Trophoblast cell (in vitro differentiated cells and primary cell): Measurements from ENCODE around the gene ENPP3.

ENCODE experiments used
- DNase-seq, 2 donors: peaks; one replicate each; pipeline ENCODE4 v3.0.0-alpha.2; 2016
- H2AFZ ChIP-seq: 2 replicates; pipeline ENCODE4 v1.6.1; 2013; ENCODE audit warnings: low read length, moderate library complexity, mild to moderate bottlenecking; ENCODE audit not compliant: insufficient read depth, poor library complexity
- H2AK5ac ChIP-seq: 2 replicates; pipeline ENCODE4 v1.6.1; 2013; ENCODE audit warnings: mild to moderate bottlenecking, low read length
- H2BK120ac ChIP-seq: 2 replicates; pipeline ENCODE4 v1.6.1; 2013; ENCODE audit warnings: low read length, mild to moderate bottlenecking, moderate library complexity; ENCODE audit not compliant: insufficient read depth, poor library complexity
- H2BK12ac ChIP-seq: 2 replicates; pipeline ENCODE4 v1.6.1; 2013; ENCODE audit warnings: mild to moderate bottlenecking, low read length, moderate library complexity
- H2BK5ac ChIP-seq: 2 replicates; pipeline ENCODE4 v1.6.1; 2013; ENCODE audit warnings: low read length, low read depth, moderate library complexity, mild to moderate bottlenecking; ENCODE audit not compliant: poor library complexity
- H3K14ac ChIP-seq: 2 replicates; pipeline ENCODE4 v1.6.1; 2013; ENCODE audit warnings: mild to moderate bottlenecking, low read length
- H3K18ac ChIP-seq: 2 replicates; pipeline ENCODE4 v1.6.1; 2013; ENCODE audit warnings: mild to moderate bottlenecking, low read length
- H3K23ac ChIP-seq: 2 replicates; pipeline ENCODE4 v1.6.1; 2013; ENCODE audit warnings: low read length
- H3K27ac ChIP-seq: 2 replicates; pipeline ENCODE4 v1.5.1; 2013; ENCODE audit warnings: low read depth, mild to moderate bottlenecking, inconsistent platforms, low read length, moderate library complexity
- H3K27me3 ChIP-seq: 2 replicates; pipeline ENCODE4 v1.6.1; 2013; ENCODE audit warnings: inconsistent platforms, mild to moderate bottlenecking, low read length, moderate library complexity; ENCODE audit not compliant: insufficient read depth
- H3K36me3 ChIP-seq, 2 experiments: 1 replicate in 1 of 2; 2 replicates in 1 of 2; pipeline ENCODE4 v1.6.1; 2013; ENCODE audit warnings: low read length in 2 of 2, mild to moderate bottlenecking in 2 of 2, moderate library complexity in 1 of 2; ENCODE audit not compliant: insufficient read depth in 2 of 2, control insufficient read depth in 1 of 2
- H3K4ac ChIP-seq: 2 replicates; pipeline ENCODE4 v1.6.1; 2013; ENCODE audit warnings: low read depth, mild to moderate bottlenecking, low read length, moderate library complexity
- H3K4me1 ChIP-seq, 2 experiments: 1 replicate in 1 of 2; 2 replicates in 1 of 2; pipeline ENCODE4 v1.6.1; 2013; ENCODE audit warnings: low read length in 2 of 2, mild to moderate bottlenecking in 2 of 2, moderate library complexity in 1 of 2; ENCODE audit not compliant: insufficient read depth in 2 of 2, control insufficient read depth in 1 of 2
- H3K4me2 ChIP-seq: 2 replicates; pipeline ENCODE4 v1.6.1; 2013; ENCODE audit warnings: inconsistent platforms, mild to moderate bottlenecking, low read length, moderate library complexity
- H3K4me3 ChIP-seq: 2 replicates; pipeline ENCODE4 v1.5.1; 2013; ENCODE audit warnings: mild to moderate bottlenecking, low read depth, low read length, inconsistent platforms
- H3K79me1 ChIP-seq: one replicate; pipeline ENCODE4 v1.6.1; 2013; ENCODE audit warnings: low read length
- H3K79me2 ChIP-seq: 2 replicates; pipeline ENCODE4 v1.6.1; 2013; ENCODE audit warnings: low read length, mild to moderate bottlenecking; ENCODE audit not compliant: control insufficient read depth, insufficient read depth, poor library complexity
- H3K9ac ChIP-seq: 2 replicates; pipeline ENCODE4 v1.6.1; 2013; ENCODE audit warnings: mild to moderate bottlenecking, low read length
- H3K9me3 ChIP-seq: 2 replicates; pipeline ENCODE4 v1.6.1; 2013; ENCODE audit warnings: low read depth, mild to moderate bottlenecking, control low read depth, inconsistent platforms, low read length; ENCODE audit not compliant: insufficient read depth
- H4K12ac ChIP-seq: 2 replicates; pipeline ENCODE4 v1.6.1; 2013; ENCODE audit warnings: low read depth, mild to moderate bottlenecking, low read length, moderate library complexity
- H4K8ac ChIP-seq: 2 replicates; pipeline ENCODE4 v1.6.1; 2013; ENCODE audit warnings: low read depth, mild to moderate bottlenecking, low read length, moderate library complexity
- H4K91ac ChIP-seq: one replicate; pipeline ENCODE4 v1.6.1; 2013; ENCODE audit warnings: low read depth, mild to moderate bottlenecking, low read length, moderate library complexity
- WGBS: extraction: QIAGEN DNeasy Blood & Tissue Kit; methylation state at CpG from one replicate; pipeline ENCODE4 v1.1.7; 2013; ENCODE audit warnings: missing lambda C conversion rate; ENCODE audit not compliant: insufficient read length, insufficient coverage; ENCODE audit errors: extremely low coverage; 5-methylcytosine and 5-hydroxymethylcytosine counted together

The ENPP3 gene

DNA sequence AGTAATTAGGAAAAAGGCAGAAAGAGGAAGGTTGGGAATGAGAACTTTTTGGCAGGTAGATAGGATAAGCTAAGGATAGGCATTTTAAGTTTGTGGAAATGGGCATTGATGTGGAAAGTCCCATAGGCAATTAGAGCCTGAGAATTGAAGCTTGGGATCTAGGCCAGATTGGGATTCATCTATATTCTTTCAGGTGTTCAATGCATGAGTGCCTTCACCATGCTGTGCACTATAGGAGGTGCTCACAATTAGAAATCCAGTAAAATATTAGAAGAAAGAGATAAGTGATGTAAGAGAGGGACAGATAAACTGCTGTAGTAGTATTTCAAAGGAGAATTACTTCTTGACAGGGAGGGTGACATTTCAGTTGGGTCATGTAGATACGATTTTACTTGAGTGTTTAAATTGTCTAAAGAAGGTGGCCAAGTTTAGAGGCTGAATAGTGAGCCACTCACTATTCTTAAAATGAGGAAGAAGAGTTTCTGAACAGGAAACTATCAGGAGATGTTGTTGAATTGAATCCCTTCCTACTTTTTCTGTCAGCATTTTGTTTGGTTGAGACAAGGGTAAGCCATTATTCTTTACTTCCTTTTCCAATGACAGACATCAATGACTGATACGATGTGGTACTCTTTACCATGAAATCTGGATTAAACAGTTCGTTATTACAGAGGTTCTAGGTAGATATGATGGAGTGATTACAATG, 104.7 kb downstream of the ENPP3 start:
- Histone ChIP-seq H3K18ac (no peak overlapping the region), H3K9ac (no peak overlapping the region), H2AFZ (no peak overlapping the region), H2BK12ac (no peak overlapping the region), H3K36me3 (no peaks in the 10 kb centered on the region), H2AK5ac (no peak overlapping the region), H4K8ac (no peak overlapping the region), H3K79me1 (no peaks in the 10 kb centered on the region), H4K12ac (no peak overlapping the region), H3K4me2 (no peak overlapping the region), H4K91ac (no peak overlapping the region), H3K23ac (no peak overlapping the region), H3K4ac (no peak overlapping the region), H3K27ac (no peak overlapping the region), H3K79me2 (no peaks in the 10 kb centered on the region), H3K4me1 (no peaks in the 10 kb centered on the region), H3K27me3 (no peaks in the 10 kb centered on the region), H3K14ac (no peak overlapping the region), H2BK5ac (no peak overlapping the region), H2BK120ac (no peak overlapping the region), H3K9me3 (no peaks in the 10 kb centered on the region), H3K4me3 (no peak overlapping the region)
- WGBS: no CpG with 5 or more reads among the region's 3 CpGs
- no peak for DNase-seq

DNA sequence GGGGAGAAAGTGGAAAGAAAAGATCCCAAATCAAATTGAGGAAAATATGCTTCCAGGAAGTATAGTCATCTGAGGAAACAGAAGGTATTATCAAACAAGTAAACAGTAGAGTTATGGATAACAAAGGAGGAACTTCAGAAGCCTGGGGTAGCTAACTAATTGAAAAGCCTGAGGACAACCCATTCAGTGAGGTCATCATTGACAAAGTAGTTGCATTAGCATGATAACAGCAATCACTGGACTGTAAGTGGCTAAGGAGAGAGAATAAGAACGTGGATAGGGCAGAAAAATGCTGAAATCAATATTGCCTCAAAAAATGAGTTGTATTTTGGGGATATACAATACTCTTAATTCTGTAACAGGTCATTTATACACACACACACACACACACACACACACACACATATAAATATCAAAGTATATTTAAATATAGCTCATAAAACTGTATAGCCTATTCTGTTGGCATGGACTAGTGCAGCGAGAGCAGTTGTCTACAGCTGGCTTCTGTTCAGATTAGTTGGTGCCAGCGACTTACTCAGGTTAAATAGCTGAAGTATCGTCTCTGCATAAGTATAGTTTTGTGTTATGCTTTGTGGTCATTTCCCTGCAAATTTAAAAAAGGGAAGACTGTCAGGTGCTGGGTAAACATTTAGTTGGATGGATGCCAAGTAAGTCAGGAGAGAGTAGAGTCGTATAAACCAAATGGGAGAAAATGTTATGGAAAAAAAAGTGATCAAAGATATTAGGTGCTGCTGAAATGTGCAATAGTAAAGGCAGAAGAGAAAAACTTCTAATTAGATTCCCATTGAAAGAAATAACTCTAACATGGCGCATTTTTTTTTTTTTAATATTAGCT, 107.6 kb downstream of the ENPP3 start:
- Histone ChIP-seq H4K91ac (no peak overlapping the region), H3K27ac (no peak overlapping the region), H2AFZ (no peak overlapping the region), H3K4me2 (no peak overlapping the region), H3K23ac (no peak overlapping the region), H3K9me3 (no peaks in the 10 kb centered on the region), H2BK120ac (no peak overlapping the region), H3K9ac (no peak overlapping the region), H3K4ac (no peak overlapping the region), H2BK5ac (no peak overlapping the region), H3K79me1 (no peaks in the 10 kb centered on the region), H3K14ac (no peak overlapping the region), H3K79me2 (no peaks in the 10 kb centered on the region), H3K4me1 (no peaks in the 10 kb centered on the region), H2BK12ac (no peak overlapping the region), H3K27me3 (no peaks in the 10 kb centered on the region), H3K4me3 (no peak overlapping the region), H4K12ac (no peak overlapping the region), H4K8ac (no peak overlapping the region), H3K36me3 (no peaks in the 10 kb centered on the region), H3K18ac (no peak overlapping the region), H2AK5ac (no peak overlapping the region)
- no CpG with 5 or more reads among the region's 6 CpGs for WGBS
- DNase-seq: no peak

DNA sequence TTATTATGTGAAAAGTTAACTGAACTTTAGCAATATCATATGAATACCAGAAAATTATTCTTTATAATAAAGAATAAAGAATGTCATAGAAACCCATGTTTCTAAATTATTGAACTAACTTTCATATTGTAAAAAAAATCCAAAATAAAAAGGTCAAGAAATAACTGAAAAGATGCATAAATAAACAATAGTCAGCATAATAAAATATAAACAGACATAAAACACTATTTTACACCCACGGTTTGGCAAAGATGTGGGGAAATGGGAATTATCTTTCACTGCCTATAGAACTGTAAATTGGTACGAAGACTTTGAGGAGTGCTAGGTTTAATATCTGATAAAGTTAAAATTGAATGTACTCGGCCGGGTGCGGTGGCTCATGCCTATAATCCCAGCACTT, 108.4 kb downstream of the ENPP3 start:
- no peaks in the 10 kb centered on the region for H3K9me3 ChIP-seq
- H4K8ac ChIP-seq: no peak overlapping the region
- no peak overlapping the region for H4K12ac ChIP-seq
- H2BK12ac ChIP-seq: no peak overlapping the region
- H3K79me2 ChIP-seq: no peaks in the 10 kb centered on the region
- H3K27ac ChIP-seq: no peak overlapping the region
- no peak overlapping the region for H3K4me3 ChIP-seq
- H3K4me1 ChIP-seq: no peaks in the 10 kb centered on the region
- H4K91ac ChIP-seq: no peak overlapping the region
- no peak overlapping the region for H3K4me2 ChIP-seq
- H3K9ac ChIP-seq: no peak overlapping the region
- H2AFZ ChIP-seq: no peak overlapping the region
- H3K27me3 ChIP-seq: no peaks in the 10 kb centered on the region
- H3K18ac ChIP-seq: no peak overlapping the region
- no peaks in the 10 kb centered on the region for H3K79me1 ChIP-seq
- DNase-seq: no peak
- no peak overlapping the region for H3K4ac ChIP-seq
- H2AK5ac ChIP-seq: no peak overlapping the region
- no peak overlapping the region for H2BK120ac ChIP-seq
- H3K23ac ChIP-seq: no peak overlapping the region
- H3K36me3 ChIP-seq: no peaks in the 10 kb centered on the region
- no peak overlapping the region for H2BK5ac ChIP-seq
- no CpG with 5 or more reads among the region's 5 CpGs for WGBS
- no peak overlapping the region for H3K14ac ChIP-seq

DNA sequence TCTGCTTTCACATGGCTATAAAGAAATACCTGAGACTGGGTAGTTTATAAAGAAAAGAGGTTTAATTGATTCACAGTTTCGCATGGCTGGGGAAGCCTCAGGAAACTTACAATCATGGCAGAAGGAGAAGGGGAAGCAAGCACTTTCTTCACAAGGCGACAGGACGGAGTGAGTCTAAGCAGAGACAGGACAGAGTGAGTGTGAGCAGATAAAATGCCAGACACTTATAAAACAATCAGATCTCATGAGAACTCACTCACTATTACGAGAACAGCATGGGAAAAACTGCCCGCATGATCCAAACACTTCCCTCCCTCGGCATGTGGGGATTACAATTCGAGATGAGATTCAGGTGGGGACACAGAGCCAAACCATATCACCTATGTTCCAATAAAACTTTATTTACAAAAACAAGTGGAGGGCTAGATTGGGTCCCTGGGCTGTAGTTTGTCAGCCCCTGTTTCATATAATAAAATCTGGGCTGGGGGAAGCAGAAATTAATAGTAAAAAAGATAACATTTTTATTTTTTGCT, 110.8 kb downstream of the ENPP3 start:
- Histone ChIP-seq H3K4me1 (no peaks in the 10 kb centered on the region), H3K18ac (no peak overlapping the region), H3K27me3 (no peaks in the 10 kb centered on the region), H3K23ac (no peak overlapping the region), H3K36me3 (no peaks in the 10 kb centered on the region), H2BK120ac (no peak overlapping the region), H3K27ac (no peak overlapping the region), H2BK12ac (no peak overlapping the region), H3K14ac (no peak overlapping the region), H3K4me3 (no peak overlapping the region), H2AK5ac (no peak overlapping the region), H4K12ac (no peak overlapping the region), H2BK5ac (no peak overlapping the region), H3K4ac (no peak overlapping the region), H4K91ac (no peak overlapping the region), H3K79me1 (no peaks in the 10 kb centered on the region), H3K4me2 (no peak overlapping the region), H3K9me3 (no peaks in the 10 kb centered on the region), H4K8ac (no peak overlapping the region), H2AFZ (no peak overlapping the region), H3K79me2 (no peaks in the 10 kb centered on the region), H3K9ac (no peak overlapping the region)
- DNase-seq: no peak
- WGBS: no CpG with 5 or more reads among the region's 7 CpGs
